ENCODE results near the gene LYPD6.

Gene LYPD6

DNA sequence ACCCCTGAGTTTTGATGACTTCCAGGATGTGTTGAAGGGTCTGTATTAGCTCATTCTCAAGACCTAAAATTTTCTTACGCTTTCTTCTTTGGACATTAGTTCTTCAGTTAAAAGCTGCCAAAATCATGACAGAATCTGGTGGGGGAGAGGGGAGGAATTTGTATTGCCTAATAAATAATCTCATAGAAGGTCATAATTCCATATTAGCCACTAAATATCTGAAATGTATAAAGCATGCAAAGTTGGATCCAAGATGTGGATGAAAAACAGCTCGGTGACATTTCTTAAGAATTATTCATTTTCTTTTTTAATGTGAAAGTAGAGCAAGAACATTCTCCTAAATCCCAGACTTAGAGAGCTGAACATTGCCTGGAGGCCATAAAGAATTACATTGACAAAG is 137.0 kb downstream of the LYPD6 start:
- Histone ChIP-seq H3K27ac (ENCODE audit: low read length) (no peak overlapping the region), H3K27me3 (ENCODE audit: control insufficient read depth, insufficient read depth, low read length) (no peaks in the 10 kb centered on the region), H3K4me3 (ENCODE audit: low read length) (no peak overlapping the region), H3K4me1 (ENCODE audit: control insufficient read depth, insufficient read depth, low read length) (no peaks in the 10 kb centered on the region), H3K36me3 (ENCODE audit: control insufficient read depth, insufficient read depth, low read length) (no peaks in the 10 kb centered on the region), H3K9me3 (ENCODE audit: control insufficient read depth, insufficient read depth, low read length) (no peaks in the 10 kb centered on the region)
- WGBS (ENCODE audit: insufficient coverage, insufficient read length) = no CpG with 5 or more reads among the region's 2 CpGs
- no peak for DNase-seq (ENCODE audit: low read depth, low spot score)

DNA sequence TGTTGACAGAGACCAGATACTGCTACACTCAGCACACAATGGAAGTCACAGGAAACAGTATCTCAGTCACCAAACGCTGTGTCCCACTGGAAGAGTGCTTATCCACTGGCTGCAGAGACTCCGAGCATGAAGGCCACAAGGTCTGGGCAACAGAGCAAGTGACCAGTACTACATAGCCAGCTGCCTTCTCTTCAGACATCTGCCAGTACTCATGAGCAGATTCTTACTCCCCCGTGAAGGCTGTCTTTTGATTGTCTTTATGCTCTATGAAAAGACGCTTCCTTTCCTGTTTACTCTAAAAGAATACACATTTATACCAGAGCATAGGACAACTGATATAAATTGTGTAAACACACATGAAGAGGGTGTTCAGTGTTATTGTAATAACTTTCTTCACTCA is 138.2 kb downstream of the LYPD6 start:
- DNase-seq (ENCODE audit: low read depth, low spot score) = no peak
- Histone ChIP-seq H3K27me3 (ENCODE audit: control insufficient read depth, insufficient read depth, low read length) (no peaks in the 10 kb centered on the region), H3K27ac (ENCODE audit: low read length) (no peak overlapping the region), H3K9me3 (ENCODE audit: control insufficient read depth, insufficient read depth, low read length) (no peaks in the 10 kb centered on the region), H3K4me1 (ENCODE audit: control insufficient read depth, insufficient read depth, low read length) (no peaks in the 10 kb centered on the region), H3K4me3 (ENCODE audit: low read length) (no peak overlapping the region), H3K36me3 (ENCODE audit: control insufficient read depth, insufficient read depth, low read length) (no peaks in the 10 kb centered on the region)
- no CpG with 5 or more reads among the region's 4 CpGs for WGBS (ENCODE audit: insufficient coverage, insufficient read length)

DNA sequence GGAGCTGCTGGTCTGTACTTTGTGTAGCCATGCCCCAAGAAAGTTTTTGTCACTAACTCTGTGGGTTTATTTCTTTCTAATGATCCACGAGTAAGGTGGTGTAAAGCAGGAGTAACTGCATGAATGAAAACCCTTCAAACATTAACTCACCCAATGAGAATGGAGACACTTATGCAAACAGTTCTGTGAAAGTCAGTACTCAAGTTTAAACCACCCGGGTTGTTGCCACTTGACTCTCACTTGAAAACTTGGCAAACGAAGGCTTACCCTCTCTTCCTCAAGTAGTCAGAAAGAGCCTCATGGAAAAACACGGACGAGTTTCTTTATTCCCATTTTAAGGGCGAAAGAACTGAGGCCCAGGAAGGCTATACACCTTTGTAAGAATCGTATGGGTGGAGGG is 139.7 kb downstream of the LYPD6 start:
- no peak for DNase-seq (ENCODE audit: low read depth, low spot score)
- Histone ChIP-seq H3K27ac (ENCODE audit: low read length) (no peak overlapping the region), H3K4me3 (ENCODE audit: low read length) (no peak overlapping the region), H3K27me3 (ENCODE audit: control insufficient read depth, insufficient read depth, low read length) (no peaks in the 10 kb centered on the region), H3K9me3 (ENCODE audit: control insufficient read depth, insufficient read depth, low read length) (no peaks in the 10 kb centered on the region), H3K4me1 (ENCODE audit: control insufficient read depth, insufficient read depth, low read length) (no peaks in the 10 kb centered on the region), H3K36me3 (ENCODE audit: control insufficient read depth, insufficient read depth, low read length) (no peaks in the 10 kb centered on the region)
- no CpG with 5 or more reads among the region's 7 CpGs for WGBS (ENCODE audit: insufficient coverage, insufficient read length)

DNA sequence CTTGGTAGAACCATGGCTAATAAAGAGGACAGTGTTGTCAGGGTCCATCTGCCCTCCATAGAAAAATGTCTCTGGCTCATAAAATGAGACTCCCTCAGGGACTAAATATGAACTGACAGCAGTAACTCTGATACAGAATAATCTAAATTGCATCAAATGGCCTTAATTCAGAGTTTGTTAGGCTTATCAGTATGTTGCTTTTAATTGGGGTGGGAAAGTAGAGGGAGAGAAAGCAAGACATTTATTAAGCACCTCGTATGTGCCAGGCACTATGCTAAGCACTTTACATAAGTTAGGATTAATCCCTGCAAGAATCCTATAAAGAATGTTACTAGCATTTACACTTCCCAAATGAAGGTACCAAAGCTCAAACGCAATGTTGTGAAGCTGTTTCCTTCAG is 142.0 kb downstream of the LYPD6 start:
- no peaks in the 10 kb centered on the region for H3K36me3 ChIP-seq (ENCODE audit: control insufficient read depth, insufficient read depth, low read length)
- no peak overlapping the region for H3K27ac ChIP-seq (ENCODE audit: low read length)
- WGBS (ENCODE audit: insufficient coverage, insufficient read length) = no CpG with 5 or more reads among the region's 2 CpGs
- H3K4me1 ChIP-seq (ENCODE audit: control insufficient read depth, insufficient read depth, low read length) = no peaks in the 10 kb centered on the region
- H3K9me3 ChIP-seq (ENCODE audit: control insufficient read depth, insufficient read depth, low read length) = no peaks in the 10 kb centered on the region
- no peaks in the 10 kb centered on the region for H3K27me3 ChIP-seq (ENCODE audit: control insufficient read depth, insufficient read depth, low read length)
- H3K4me3 ChIP-seq (ENCODE audit: low read length) = no peak overlapping the region
- DNase-seq (ENCODE audit: low read depth, low spot score) = no peak

DNA sequence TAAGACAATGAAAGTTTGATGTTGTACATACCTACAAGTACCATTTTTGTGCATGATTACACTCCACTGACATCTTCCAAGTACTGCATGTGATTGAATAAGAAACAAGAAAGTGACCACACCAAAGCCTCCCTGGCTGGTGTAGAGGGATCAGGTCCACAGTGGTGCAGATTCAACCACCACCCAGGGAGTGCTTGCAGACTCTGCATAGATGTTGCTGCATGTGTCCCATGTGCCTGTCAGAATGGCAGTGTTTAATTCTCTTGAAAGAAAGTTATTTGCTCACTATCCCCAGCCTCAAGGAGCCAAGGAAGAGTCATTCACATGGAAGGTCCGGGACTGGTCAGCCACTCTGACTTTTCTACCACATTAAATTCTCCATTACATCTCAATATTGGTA is 142.7 kb downstream of the LYPD6 start:
- H3K4me1 ChIP-seq (ENCODE audit: control insufficient read depth, insufficient read depth, low read length) = no peaks in the 10 kb centered on the region
- no peaks in the 10 kb centered on the region for H3K27me3 ChIP-seq (ENCODE audit: control insufficient read depth, insufficient read depth, low read length)
- H3K4me3 ChIP-seq (ENCODE audit: low read length) = no peak overlapping the region
- no peaks in the 10 kb centered on the region for H3K36me3 ChIP-seq (ENCODE audit: control insufficient read depth, insufficient read depth, low read length)
- H3K27ac ChIP-seq (ENCODE audit: low read length) = no peak overlapping the region
- no peaks in the 10 kb centered on the region for H3K9me3 ChIP-seq (ENCODE audit: control insufficient read depth, insufficient read depth, low read length)
- no peak for DNase-seq (ENCODE audit: low read depth, low spot score)
- WGBS (ENCODE audit: insufficient coverage, insufficient read length) = no CpG with 5 or more reads among the region's 1 CpG

DNA sequence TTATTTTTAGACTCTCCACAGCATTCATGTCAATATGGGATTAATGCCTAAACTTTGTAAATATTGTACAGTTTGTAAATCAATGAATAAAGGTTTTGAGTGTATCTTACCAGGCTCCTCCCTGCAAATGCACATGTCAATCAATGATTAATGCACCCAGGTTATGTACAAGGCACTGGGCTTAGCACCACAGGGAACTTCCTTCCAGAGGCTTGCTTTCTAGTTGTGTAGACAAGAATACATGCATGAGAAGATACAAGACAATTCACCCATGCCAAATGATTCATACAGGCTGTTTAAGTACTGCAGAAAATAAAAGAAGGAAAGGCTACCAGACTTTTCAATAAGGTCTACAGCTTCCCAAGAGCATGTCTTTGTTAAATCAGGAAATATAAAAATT is 143.1 kb downstream of the LYPD6 start:
- Histone ChIP-seq H3K9me3 (ENCODE audit: control insufficient read depth, insufficient read depth, low read length) (no peaks in the 10 kb centered on the region), H3K4me3 (ENCODE audit: low read length) (no peak overlapping the region), H3K27me3 (ENCODE audit: control insufficient read depth, insufficient read depth, low read length) (no peaks in the 10 kb centered on the region), H3K4me1 (ENCODE audit: control insufficient read depth, insufficient read depth, low read length) (no peaks in the 10 kb centered on the region), H3K36me3 (ENCODE audit: control insufficient read depth, insufficient read depth, low read length) (no peaks in the 10 kb centered on the region), H3K27ac (ENCODE audit: low read length) (no peak overlapping the region)
- no peak for DNase-seq (ENCODE audit: low read depth, low spot score)

DNA sequence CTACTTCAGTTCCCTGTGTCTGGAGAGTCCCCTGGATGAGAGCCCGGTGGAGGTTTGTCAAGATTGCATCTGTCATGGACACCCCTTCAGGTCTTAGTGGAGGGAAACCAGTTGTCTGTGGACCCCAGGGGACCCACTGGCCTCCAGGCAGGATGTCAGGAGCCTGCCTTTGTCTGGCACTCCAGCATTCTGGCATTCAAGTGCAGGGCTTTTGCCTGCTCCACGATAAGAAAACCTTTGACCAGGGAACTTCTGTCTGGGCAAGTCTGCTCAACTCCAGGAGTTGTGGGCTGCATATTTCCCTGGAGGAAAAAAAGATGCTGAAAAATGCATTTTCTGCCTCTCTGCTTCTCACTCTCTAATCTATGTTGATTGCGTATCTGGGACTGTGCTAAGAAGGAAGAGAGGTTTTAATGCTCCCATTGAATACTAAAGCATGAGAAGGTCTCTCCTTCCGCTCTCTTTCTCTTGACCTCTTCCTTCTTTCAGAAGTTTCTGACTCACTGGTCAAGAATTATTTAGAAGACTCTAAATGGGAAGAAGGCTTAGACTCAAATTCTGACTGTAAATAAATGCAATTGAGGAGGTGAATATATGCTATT is 152.7 kb downstream of the LYPD6 start:
- Histone ChIP-seq H3K36me3 (ENCODE audit: control insufficient read depth, insufficient read depth, low read length) (no peaks in the 10 kb centered on the region), H3K4me1 (ENCODE audit: control insufficient read depth, insufficient read depth, low read length) (no peaks in the 10 kb centered on the region), H3K27me3 (ENCODE audit: control insufficient read depth, insufficient read depth, low read length) (no peaks in the 10 kb centered on the region), H3K9me3 (ENCODE audit: control insufficient read depth, insufficient read depth, low read length) (no peaks in the 10 kb centered on the region), H3K27ac (ENCODE audit: low read length) (no peak overlapping the region), H3K4me3 (ENCODE audit: low read length) (no peak overlapping the region)
- no peak for DNase-seq (ENCODE audit: low read depth, low spot score)
- no CpG with 5 or more reads among the region's 4 CpGs for WGBS (ENCODE audit: insufficient coverage, insufficient read length)

DNA sequence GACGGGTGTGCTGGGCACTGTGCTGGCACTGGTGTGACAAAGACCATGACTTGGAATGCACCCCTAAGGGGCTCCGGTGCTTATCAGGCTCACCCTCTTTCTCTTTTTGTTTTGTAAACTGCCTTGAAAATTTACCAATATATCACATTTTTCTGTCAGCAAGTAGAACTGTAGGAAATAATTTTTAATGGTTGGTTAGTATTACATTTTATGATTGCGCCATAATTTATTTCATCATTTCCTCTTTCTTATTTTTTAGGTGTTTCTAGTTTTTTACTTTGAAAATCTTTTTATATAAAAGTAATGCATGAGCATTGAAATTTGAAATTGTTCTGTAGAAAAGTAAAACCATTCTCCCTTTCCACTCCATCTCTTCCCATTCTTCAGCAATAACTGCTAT is 156.3 kb downstream of the LYPD6 start:
- Histone ChIP-seq H3K4me3 (ENCODE audit: low read length) (no peak overlapping the region), H3K4me1 (ENCODE audit: control insufficient read depth, insufficient read depth, low read length) (peaks cover 1% of the 10 kb centered on the region; the same call in 1 of the 2 replicates), H3K9me3 (ENCODE audit: control insufficient read depth, insufficient read depth, low read length) (no peaks in the 10 kb centered on the region), H3K27ac (ENCODE audit: low read length) (no peak overlapping the region), H3K36me3 (ENCODE audit: control insufficient read depth, insufficient read depth, low read length) (no peaks in the 10 kb centered on the region), H3K27me3 (ENCODE audit: control insufficient read depth, insufficient read depth, low read length) (no peaks in the 10 kb centered on the region)
- no peak for DNase-seq (ENCODE audit: low read depth, low spot score)
- WGBS (ENCODE audit: insufficient coverage, insufficient read length) = no CpG with 5 or more reads among the region's 3 CpGs

DNA sequence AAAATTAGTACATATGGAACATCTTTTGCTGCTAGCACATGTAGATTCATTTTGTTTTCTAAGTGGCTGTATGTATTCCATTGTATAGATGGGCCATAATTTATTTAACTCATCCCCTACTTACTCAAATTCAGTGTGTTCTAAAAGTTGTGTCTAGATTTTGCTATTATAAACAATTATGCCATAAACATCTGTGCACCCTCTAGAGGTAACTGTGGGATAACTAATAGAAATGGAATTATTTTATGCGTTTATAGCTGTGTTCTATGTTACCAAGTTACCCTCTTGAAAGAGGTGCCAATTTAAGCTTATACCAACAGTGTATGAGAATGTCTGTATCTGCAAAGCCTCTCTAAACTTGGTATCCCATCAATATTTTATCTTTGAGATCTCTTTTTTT is 156.8 kb downstream of the LYPD6 start:
- peaks cover 1% of the 10 kb centered on the region; the same call in 1 of the 2 replicates for H3K4me1 ChIP-seq (ENCODE audit: control insufficient read depth, insufficient read depth, low read length)
- no CpG with 5 or more reads among the region's 1 CpG for WGBS (ENCODE audit: insufficient coverage, insufficient read length)

DNA sequence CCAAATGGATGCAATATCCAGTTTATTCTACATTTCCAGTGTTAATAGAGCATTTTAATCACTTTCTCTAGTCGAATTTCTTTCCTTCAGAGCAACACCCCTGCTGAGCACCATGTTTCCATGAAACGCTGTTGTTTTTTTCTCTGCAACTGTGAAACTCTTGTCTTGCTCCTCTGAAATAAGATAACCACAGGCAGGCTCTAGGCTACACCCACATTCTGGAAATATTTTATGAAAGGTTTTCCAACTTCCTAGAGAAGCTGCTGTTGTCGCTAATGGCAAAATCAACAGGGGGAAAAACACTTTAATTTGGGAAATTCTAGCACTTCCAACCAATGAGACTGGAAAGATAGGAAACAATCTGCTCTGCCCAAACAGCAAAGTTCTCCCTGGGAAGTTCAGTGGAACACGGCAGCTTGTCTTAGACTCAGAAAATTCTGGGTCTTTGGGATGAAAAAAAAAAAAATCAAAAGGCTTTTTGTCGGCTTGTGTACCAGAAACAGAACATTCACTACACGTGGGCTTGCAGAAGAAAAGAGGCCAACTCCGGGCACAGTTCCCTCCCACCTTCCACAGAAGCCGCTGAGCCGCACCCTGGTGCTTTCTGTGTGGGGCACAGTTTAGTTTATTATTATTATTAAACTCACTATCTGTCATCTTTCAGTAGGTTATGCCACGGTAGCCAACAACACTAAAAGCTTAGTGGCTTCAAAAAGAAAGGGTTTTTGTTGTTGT is 158.5 kb downstream of the LYPD6 start:
- H3K36me3 ChIP-seq (ENCODE audit: control insufficient read depth, insufficient read depth, low read length) = no peaks in the 10 kb centered on the region
- peaks cover 1% of the 10 kb centered on the region; the same call in 1 of the 2 replicates for H3K4me1 ChIP-seq (ENCODE audit: control insufficient read depth, insufficient read depth, low read length)
- WGBS (ENCODE audit: insufficient coverage, insufficient read length) = no CpG with 5 or more reads among the region's 10 CpGs
- no peak for DNase-seq (ENCODE audit: low read depth, low spot score)
- H3K27me3 ChIP-seq (ENCODE audit: control insufficient read depth, insufficient read depth, low read length) = no peaks in the 10 kb centered on the region
- no peaks in the 10 kb centered on the region for H3K9me3 ChIP-seq (ENCODE audit: control insufficient read depth, insufficient read depth, low read length)
- no peak overlapping the region for H3K27ac ChIP-seq (ENCODE audit: low read length)
- H3K4me3 ChIP-seq (ENCODE audit: low read length) = no peak overlapping the region

More for the DNA sequence above, 156.8 kb downstream of the LYPD6 start:
- Histone ChIP-seq H3K27ac (ENCODE audit: low read length) (no peak overlapping the region), H3K36me3 (ENCODE audit: control insufficient read depth, insufficient read depth, low read length) (no peaks in the 10 kb centered on the region), H3K27me3 (ENCODE audit: control insufficient read depth, insufficient read depth, low read length) (no peaks in the 10 kb centered on the region), H3K9me3 (ENCODE audit: control insufficient read depth, insufficient read depth, low read length) (no peaks in the 10 kb centered on the region), H3K4me3 (ENCODE audit: low read length) (no peak overlapping the region)
- DNase-seq (ENCODE audit: low read depth, low spot score) = no peak

DNA sequence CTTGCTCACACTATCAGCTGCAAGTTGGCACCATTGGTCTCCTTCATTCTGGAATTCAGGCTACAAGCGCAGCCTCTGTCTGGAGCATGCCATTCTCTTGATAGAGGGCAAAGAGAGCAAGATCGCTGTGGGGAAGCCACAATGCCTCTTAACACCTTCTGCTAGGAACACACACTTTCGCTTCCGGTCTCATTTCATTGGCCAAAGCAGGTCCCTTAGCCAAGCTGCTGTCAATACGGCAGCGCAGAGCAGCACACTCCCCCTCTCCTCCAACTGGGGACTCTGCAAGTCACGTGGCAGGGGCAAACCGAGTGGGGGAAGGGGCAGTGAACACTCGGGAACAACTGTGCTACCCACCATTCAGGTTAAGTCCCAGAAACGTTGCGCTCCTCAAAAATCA is 159.1 kb downstream of the LYPD6 start:
- no CpG with 5 or more reads among the region's 11 CpGs for WGBS (ENCODE audit: insufficient coverage, insufficient read length)
- Histone ChIP-seq H3K27ac (ENCODE audit: low read length) (no peak overlapping the region), H3K4me1 (ENCODE audit: control insufficient read depth, insufficient read depth, low read length) (peaks cover 1% of the 10 kb centered on the region; the same call in 1 of the 2 replicates), H3K36me3 (ENCODE audit: control insufficient read depth, insufficient read depth, low read length) (no peaks in the 10 kb centered on the region), H3K4me3 (ENCODE audit: low read length) (no peak overlapping the region), H3K9me3 (ENCODE audit: control insufficient read depth, insufficient read depth, low read length) (no peaks in the 10 kb centered on the region), H3K27me3 (ENCODE audit: control insufficient read depth, insufficient read depth, low read length) (no peaks in the 10 kb centered on the region)
- DNase-seq (ENCODE audit: low read depth, low spot score) = no peak
